ENCODE measurements around the gene SNRNP27.
"Not testable (repeated sequence)": the region's sequence is repeated elsewhere in the genome, so short reads cannot be mapped to it uniquely, and the experiment has no call there.

Gene SNRNP27, protein sequence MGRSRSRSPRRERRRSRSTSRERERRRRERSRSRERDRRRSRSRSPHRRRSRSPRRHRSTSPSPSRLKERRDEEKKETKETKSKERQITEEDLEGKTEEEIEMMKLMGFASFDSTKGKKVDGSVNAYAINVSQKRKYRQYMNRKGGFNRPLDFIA

DNA sequence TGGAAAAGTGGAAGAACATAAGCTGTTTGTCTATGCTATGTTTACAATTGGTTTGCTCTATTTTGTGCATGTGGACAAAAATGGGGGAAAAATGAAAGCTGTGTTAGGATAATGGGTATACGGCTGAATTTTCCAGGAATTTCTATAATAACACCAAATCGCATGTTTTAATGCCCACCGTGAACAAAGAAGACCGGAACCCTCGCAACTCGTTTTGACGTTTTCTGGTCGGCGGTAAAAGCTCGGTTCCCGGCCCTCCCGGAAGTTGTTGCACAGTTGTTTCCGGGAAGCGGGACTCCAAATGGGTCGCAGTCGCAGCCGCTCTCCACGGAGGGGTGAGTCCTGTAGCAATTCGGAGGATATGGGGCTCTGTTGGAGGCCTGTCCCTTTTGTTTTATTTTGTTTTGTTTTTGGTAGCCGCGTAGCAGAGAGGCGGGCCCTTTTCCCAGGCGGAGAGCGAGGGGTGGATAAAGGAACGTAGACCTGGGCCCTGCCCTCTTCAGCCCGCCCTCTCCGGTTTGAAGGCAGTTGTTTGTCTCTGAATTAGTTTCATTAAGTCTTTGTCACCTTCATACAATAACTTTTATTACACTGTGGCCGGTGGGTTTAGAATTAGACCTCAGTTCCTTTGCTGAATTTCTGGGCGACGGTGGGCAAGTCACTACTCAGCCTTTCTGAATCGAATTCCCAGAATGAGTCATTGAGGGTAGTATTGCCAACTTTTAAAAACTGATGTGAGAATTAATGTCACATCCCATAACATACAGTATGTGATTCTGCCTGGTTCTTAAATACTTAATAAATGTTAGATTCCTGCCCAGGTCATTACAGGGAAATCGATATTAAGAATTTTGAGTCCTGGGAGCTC lies at the start of gene SNRNP27:
Gene SNRNP27, plus strand, starts transcription at position 273 of the 868 bp plus-strand sequence. Its CDS starts 29 bp downstream, at position 302.
- DNase-seq (ENCODE audit: low read depth): no peak

DNA sequence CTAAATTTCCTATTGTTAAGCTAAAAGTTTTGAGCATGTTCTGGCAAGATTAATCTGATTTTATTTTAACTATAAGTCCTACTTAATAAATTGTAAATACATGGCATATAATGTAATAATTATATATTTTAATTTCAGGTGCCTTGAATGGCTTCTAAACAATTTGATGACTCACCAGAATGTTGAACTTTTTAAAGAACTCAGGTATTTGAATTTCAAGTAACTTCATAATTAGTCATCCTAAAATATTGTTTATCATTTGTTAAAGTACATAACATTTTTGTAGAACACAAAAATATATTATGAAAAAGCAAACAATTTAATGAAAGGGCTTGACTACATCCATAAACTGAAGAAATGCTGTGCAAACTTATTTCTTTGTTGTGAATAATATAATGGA lies 49.8 kb upstream of the SNRNP27 start:
- DNase-seq (ENCODE audit: low read depth): no peak

DNA sequence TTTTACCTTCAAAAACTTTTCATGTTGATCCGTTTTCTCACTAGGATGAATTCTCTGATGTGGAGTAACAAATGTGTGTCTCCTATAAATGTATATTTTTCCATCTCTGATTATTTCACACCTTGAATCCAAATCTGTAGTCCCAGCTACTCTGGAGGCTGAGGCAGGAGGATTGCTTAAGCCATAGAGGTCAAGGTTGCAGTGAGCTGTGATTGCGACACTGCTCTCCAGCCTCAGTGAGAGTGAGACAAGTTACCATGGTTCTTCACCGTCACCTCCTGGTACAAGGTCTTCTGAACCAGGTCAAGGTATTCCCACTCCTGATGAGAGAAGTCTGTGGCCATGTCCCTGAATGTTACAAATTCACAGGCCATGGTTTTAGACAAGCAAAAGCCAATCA lies 49.2 kb upstream of the SNRNP27 start:
- DNase-seq (ENCODE audit: low read depth): no peak

DNA sequence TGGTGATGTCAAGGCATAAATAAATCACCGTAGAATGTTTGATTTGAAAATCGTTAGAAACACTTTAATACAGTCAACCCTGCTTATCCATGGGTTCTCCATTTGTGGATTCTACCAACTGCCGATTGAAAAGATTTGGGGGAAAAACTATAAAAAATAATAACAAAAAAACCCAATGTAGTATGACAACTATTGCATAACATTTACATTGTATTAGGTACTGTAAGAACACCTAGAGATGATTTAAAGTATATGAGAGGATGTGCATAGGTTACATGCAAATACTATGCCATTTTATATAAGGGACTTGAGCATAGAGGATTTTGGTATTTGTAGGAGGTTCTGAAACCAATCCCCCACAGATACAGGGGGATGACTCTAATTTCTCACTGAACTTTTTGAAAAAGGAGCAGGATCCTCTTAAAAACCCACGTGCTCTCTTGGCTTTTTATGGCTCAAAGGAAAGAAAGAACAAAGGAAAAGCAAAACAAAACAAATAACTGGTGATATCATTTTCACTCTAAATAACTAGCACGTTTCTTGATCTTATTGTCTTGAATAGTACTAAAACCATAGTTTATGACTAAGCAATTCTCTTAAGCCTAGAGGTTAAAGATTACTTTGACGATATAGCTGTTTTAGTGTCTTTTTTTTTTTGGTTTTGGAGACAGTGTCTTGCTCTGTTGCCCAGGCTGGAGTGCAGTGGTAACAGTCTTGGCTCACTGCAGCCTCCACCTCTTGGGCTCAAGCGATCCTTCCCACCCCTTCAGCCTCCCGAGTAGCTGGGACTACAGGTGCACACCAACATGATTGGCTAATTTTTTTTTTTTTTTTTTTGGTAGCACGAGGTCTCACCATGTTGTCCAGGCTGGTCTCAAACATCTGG lies 47.3 kb upstream of the SNRNP27 start:
- no peak for DNase-seq (ENCODE audit: low read depth)

DNA sequence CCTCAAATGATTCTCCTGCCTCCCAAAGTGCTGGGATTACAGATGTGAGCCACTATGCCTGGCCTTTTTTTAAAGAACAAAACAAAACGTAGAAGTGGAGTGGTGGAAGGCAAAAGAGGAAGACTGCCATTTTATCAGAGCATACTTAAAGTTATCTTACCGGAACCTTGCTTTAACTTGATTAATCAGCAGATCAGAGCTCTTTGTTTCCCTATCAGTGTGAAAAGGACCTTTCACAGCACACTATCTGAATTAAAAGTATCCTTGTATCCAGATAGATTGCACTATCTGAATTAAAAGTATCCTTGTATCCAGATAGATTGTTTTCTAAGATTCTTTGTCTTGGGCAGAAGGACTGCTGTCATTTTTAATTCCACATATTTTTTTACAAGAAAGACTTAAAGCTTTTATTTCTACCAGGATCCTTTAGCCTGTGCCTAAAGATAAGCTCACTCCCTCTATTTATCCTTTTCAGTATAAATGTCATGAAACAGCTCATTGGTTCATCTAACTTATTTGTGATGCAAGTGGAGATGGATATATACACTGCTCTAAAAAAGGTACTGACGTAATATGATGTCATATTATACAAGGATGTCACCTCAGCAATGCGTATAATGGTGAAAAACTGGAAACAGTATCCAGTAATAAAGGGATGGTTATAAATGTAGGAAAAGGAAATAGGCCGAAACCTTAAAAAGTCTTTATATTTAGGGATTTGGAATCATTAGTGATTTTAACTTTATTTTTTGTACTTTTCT lies 46.5 kb upstream of the SNRNP27 start:
- peak; percentile 54 for DNase-seq (ENCODE audit: low read depth)

DNA sequence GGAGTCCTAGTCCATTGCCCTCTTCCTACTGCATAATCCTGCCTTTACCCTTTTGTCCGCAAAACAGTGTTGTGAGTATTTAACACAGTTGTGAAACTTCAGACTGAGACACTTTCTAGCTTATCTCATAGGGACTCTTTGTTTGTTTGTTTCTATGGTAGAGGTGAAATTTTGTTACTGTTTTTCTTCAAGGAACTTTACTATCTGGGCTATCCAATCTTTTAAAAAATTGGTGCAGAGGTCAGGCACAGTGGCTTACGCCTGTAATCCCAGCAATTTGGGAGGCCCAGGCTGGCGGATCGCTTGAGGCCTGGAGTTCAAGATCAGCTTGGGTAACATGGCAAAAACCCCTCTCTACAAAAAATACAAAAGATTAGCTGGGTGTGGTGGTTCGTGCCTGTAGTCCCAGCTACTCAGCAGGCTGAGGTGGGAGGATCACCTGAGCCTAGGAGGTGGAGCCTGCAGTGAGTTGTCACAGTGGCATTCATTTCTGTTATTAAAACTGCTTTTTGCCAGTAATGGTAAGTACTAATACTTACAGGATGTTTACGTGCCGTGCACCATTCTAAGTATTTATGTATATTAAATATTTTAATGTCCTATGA lies 45.5 kb upstream of the SNRNP27 start:
- DNase-seq (ENCODE audit: low read depth): no peak

DNA sequence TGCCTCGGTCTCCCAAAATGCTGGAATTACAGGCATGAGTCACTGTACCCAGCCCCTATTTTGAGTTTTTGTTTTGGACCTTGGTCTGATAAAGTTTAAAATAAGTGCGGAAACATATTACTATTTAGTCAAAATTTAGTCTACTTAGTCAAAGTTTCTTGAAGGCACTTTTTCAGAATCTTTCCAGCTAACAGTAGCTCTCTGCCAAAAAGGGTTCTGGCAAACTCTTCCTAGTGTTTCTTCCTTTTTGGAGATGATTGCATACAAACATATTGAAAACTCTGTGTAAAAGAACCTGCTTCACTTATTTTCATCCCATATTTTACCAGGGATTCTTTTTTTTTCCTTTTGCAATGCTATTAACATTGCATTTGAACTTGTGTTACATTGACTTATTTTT lies 35.5 kb upstream of the SNRNP27 start:
- no peak for DNase-seq (ENCODE audit: low read depth)

DNA sequence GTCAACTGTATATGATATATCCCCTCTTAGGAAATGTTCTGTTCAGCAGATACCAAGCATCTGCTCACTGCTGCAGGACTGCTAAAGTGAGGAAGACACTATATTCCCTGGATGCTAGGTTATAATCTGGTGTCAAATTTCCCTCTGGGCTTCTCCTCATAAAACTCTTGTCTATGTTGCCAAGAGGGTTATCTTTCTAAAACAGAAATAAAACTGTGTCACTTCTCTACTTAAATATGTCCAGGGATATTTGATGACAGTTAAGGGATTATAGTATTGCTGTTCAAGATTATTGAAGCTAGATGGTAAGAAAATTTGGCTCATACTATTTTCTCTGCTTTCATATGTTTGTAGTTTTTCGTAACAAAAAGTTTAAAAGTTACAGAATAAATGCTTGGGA lies 30.5 kb upstream of the SNRNP27 start:
- no peak for DNase-seq (ENCODE audit: low read depth)

DNA sequence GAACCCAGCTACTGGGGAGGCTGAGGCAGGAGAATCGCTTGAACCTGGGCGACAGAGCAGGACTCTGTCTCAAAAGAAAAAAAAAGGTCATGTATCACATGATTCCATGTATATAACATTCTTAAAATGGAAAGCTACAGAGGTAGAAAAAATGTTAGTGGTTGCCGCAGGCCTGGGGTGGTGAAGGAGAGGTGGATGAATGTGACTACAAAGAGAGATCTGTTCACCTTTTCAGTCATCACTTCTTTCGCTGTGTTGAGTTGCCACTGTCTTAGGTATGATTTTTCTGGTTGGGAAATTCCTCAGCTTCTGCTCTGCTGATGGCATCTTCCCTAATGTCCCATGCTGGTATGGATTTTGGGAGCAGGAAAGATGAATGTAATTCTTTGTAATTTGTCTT lies 5.3 kb upstream of the SNRNP27 start:
- no peak for DNase-seq (ENCODE audit: low read depth)

DNA sequence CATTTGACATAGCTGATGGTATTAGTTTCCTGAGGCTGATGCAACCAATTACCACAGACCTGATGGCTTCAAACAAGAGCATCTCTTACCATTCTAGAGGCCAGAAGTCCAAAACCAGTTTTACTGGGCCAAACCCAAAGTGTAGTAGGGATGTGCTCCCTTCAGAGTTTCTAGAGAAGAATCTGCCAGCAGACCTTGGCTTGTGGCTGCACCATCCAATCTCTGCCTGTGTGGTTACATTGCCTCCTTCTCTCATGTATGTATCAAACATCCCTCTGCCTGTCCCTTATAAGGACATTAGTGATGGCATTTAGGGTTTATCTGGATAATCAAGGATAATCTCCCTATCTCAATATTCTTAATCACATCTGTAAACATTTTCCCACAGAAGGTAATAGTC lies 4.5 kb upstream of the SNRNP27 start:
- no peak for DNase-seq (ENCODE audit: low read depth)

DNA sequence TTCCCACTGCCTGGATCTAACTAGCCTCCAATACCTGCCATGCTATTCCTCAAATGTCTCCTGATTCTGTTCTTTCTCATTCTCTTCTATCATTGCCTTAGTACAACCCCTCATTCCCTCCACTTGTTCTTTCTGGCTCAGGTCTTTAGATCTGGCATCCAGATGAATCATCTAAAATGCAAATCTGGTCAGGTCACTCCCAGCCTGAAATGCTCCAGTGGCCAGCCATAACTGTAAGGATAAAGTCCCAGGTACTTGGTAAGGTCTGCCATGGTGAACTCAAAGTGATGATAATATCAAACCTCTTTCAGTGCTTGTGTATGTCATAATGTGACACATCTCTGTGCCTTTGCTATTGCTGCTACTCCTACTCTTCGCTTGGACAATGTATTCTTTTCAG lies 2.9 kb upstream of the SNRNP27 start:
- DNase-seq (ENCODE audit: low read depth): no peak

DNA sequence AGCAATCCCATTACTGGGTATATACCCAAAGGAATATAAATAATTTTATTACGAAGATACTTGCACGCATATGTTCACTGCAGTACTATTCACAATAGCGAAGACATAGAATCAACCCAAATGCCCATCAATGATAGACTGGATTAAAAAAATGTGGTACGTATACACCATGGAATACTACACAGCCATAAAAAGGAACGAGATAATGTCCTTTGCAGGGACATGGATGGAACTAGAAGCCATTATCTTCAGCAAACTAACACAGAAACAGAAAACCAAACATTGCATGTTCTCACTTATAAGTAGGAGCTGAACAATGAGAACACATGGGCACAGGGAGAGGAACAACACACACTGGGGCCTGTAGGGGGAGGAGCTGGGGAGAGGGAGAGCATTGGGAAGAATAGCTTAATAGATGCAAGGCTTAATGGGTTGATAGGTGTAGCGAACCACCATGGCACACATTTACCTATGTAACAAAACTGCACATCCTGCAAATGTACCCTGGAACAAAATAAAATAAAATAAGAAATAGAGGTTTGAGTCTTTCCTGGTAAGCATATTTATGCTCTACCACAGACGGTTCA lies 825 bp upstream of the SNRNP27 start:
- not testable (repeated sequence) for DNase-seq (ENCODE audit: low read depth)

DNA sequence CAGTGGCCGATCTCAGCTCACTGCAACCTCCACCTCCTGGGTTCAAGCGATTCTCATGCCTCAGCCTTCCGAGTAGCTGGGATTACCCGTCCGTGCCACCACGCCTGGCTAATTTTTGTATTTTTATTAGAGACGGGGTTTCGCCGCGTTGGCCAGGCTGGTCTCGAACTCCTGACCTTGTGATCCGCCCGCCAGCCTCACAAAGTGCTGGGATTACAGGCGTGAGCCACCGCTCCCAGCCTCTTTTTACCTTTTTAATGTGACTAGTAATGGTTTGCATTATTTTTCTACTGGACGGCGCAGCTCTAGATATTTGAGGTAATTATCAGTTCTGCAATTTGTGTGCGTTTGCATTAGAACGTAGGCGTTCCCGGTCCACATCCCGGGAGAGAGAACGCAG lies 981 bp downstream of the SNRNP27 start:
- DNase-seq (ENCODE audit: low read depth): not testable (repeated sequence)

DNA sequence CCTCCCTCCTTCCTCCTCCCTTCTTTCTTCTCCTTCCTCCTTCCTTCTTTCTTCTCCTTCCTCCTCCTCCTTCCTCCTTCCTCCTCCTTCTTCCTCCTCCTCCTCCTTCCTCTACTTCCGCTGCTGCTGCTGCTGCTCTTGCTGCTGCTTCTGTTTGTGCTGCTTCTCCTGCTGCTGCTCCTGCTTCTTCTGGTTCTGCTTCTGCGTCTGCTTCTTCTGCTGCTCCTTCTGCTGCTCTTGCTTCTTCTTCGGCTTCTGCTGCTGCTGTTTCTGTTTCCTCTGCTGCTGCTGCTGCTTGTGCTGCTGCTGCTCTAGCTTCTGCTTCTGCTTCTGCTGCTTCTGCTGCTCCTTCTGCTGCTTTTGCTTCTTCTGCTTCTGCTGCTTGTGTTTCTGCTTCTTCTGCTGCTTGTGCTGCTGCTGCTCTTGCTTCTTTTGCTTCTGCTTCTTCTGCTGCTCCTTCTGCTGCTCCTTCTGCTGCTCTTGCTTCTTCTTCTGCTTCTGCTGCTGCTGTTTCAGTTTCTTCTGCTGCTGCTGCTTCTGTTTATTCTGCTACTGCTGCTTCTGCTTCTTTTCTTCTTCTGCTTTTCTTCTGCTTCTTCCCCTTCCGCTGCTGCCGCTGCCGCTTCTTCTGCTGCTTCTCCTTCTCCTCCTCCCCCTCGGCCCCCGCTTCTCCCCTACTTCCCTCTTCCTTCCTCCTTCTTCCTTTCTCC lies 8.6 kb downstream of the SNRNP27 start:
- DNase-seq (ENCODE audit: low read depth): no peak

DNA sequence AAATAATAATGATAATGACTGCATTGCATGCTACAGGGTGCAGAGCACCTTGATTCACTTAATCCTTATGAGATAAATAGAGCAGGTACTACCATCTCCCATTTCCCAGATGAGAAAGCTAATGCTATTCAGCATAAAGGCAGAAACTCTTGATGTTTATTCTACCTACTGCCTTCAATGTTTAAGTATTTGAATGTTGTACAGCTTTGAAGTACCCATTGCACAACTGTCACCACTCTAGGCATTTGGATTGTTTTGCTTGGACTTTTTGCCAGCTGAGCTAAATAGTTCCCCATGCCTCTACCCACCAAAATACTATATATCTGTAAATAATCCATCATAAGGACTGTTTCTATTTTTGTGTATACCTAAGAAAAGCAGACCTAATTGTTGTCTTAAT lies 13.5 kb downstream of the SNRNP27 start:
- DNase-seq (ENCODE audit: low read depth): no peak

DNA sequence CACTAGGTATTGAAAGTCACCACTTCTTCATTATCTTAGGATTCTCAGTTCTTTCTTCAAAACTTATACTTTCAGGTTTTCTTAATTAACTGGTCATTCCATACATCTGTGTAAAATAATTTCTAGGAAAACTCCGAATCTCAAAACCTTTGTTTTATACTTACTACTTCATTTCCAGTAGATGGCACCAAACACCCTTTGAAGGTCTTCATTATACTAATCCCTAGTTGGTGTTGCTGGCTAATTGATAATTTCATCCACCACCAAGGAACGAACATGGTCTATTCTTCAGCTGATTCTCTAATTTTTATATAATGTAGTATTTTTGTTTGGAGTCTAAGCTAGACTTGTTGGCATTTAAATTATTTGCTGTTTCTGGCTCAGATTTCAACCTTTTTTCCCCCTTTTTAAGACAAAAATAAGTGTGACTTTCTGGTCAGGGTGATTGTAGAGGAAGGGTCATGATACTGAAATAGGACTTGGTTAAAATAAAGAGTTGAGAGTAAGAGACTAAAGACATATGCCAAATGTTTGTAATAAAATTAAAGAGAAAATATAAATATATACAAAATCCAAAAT lies 18.3 kb downstream of the SNRNP27 start:
- DNase-seq (ENCODE audit: low read depth): no peak

DNA sequence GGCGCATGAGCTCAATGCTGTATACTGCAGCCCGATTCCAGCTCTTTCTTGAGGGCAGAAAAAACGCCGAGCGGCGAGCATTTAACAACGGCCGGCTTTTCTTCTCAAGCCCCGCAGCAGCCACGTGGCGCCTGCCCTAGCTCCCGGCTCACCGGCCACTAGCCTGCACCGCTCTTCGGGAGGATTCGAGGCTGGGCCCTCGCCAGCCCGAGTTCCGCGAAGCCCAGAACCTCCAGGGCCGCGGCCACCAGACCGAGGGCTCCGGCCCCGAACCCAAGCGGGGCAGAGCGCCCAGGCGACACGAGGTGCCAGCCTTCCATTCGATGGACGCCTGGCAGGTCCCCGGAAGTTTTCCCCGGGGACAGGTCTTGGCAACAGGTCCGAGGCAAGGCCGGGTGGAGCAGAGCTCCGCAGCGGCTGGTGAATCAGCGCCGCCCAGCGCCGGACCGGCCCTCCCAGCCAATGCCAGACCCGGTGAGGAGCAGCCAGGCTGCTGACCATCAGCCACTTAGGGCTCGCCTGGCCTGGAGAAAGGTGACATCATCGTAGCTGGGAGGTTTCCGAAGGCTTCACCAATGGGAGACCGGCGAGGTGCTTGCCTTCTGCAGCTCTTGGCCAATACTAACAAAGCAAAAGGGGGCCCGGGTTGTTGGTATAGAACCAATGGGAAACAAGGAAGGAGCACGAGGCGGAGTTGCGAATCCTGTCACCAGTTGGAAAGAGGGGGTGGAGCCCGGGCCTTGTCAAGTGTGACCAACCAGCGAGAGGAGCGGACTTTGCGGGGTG lies 20.6 kb downstream of the SNRNP27 start:
- peak; percentile 100 for DNase-seq (ENCODE audit: low read depth)

DNA sequence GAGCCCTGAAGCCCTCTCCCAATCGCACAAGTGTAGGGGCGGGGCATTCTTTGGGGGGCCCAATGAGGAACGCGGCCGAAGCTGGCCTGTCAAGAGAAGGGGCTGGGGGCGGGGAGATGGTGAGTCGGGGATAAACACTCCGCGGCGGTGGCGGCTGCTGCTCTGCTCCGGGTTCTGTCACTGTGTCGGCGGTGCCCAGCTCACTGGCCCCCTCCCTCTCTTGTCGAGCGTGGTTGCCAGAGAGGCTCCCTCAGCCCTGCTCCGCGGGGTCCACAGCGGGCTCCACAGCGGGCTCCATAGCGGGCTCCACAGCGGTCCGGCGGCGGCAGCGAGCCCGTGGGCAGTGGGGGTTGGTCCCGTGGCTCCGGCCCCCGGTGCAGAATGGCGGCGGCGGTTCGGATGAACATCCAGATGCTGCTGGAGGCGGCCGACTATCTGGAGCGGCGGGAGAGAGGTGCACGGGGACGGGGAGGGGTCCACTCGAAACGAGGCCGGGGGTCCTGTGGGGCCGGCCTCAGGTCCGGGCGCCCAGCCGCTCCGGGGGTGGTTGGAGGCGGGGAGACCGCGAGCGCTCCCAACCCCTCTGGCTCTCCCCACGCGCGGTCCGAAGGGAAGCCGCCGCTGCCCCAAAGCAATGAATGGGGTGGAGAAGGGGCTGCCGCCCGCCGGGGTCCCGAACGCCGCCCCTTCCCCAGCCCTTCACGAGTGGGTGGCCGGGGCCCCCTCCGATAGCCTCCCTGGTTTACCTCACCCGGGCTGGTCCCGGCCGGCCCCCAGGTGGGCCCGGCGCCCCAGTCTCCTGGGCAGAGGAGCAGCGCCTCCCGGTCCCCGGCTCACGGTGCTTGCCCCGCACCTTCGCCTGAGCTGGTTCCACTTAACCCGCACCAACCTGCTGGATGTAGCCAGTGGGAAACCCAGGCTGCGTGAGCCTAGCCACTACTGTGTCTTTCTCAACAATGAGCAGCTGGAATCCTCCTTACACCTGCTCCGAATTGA lies 21.5 kb downstream of the SNRNP27 start, which contains the start of gene MXD1:
Gene MXD1, plus strand, starts transcription at position 160 of the 996 bp plus-strand sequence. Its CDS starts 222 bp downstream, at position 382.
- no peak for DNase-seq (ENCODE audit: low read depth)
